Coronary artery (tissue), 2 donors: ENCODE measurements around the gene LSM7.

Experiments
- DNase-seq: peaks from one replicate; pipeline ENCODE4 v3.0.0-alpha.2; 2017; ENCODE audit warnings: low spot score
- H3K27ac ChIP-seq, 2 donors: fragments of 200-600 bp; sonication (generic); one replicate each; pipeline ENCODE4 v1.5.1; 2016 to 2019
- H3K4me3 ChIP-seq: fragments of 200-600 bp; sonication (generic); 2 replicates; pipeline ENCODE4 v1.5.1; 2016; ENCODE audit warnings: mild to moderate bottlenecking, moderate library complexity
- CTCF ChIP-seq: fragments of 200-600 bp; sonication (generic); IDR thresholded peaks from one replicate; pipeline ENCODE4 v1.5.1; 2019; ENCODE audit warnings: antibody characterized with exemption

LSM7 gene

GRCh38 chr19:2359992-2360685 is 31.8 kb upstream of the LSM7 start, which contains the start of gene TMPRSS9:
TSS of gene TMPRSS9 (plus strand) at chr19:2360265. CDS start at chr19:2389786, 29,521 bp downstream.
- TF ChIP-seq CTCF = no peak
- no peak within 1 kb of the TSS for H3K4me3 ChIP-seq
- no peak within 1 kb of the TSS for H3K27ac ChIP-seq
- no peak for DNase-seq

GRCh38 chr19:2358548-2359173 is 30.3 kb upstream of the LSM7 start:
- no peak for TF ChIP-seq CTCF
- DNase-seq = no peak
- Histone ChIP-seq H3K4me3 (no peak overlapping the region), H3K27ac (no peak overlapping the region)

DNA sequence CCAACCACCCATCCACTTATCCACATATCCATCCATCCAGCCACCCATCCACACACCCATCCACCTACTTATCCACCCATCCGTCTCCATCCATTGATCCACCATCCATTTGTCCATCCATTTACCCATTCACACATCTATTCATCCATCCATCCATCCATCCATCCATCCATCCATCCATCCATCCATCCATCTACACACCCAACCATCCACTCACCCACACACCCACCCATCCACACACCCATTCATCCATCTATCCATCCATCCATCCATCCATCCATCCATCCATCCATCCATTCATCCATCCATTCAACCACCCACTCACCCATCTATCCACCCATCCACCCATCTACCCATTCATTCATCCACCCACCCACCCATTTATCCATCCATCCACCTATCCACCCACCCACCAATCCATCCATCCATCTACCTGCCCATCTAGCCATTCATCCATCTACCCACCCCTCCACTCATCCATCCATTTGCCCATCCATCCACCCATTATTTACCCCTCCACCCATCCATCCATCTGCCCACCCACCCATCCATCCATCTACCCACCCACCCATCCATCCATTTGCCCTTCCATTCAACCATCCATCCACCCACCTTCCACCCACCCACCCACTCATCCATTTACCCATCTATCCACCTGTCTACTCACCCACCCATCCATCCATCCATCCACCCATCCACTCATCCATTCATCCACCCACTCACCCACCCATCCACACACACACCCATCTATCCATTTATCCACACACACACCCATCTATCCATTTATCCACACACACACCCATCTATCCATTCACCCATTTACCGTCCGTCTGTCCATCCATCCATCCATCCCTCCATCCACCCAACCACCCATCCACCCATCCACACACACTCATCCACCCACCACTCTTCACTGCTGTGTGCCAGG is 29.2 kb upstream of the LSM7 start:
- DNase-seq = no peak
- TF ChIP-seq CTCF = no peak
- no peak overlapping the region for H3K27ac ChIP-seq
- no peak overlapping the region for H3K4me3 ChIP-seq

DNA sequence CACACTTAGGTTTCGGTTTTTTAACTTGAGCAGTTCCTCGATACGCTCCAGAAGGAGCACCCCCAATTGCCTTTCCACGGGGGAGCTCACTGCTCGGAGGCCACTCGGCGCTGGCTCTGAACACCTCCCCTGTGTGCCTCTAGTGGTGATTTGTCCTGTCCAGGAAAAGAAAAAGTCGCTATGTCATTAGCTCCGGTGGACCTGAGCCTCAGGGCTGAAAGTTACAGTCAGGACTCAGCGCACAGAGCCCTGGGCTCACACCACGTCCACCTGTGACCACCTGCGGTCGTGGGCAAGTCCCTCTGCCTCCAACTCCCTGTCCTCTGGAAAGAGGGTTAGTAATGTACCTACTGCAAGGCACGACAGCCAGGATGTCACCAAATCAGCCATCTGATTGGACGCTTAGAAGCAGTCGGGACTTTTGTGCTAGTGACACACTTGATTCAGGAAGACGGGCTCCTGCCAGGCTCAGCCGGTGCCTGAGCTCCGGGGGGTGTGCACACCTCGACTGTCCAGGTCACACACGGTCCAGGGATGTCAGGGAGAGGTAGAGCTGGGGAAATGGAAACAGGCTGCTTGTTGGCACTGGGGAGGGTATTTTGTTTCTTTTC is 27.8 kb upstream of the LSM7 start:
- Histone ChIP-seq H3K4me3 (no peak overlapping the region), H3K27ac (no peak overlapping the region)
- no peak for TF ChIP-seq CTCF
- DNase-seq = no peak

- H3K27ac ChIP-seq = no peak overlapping the region
- TF ChIP-seq CTCF = no peak
- no peak for DNase-seq
- H3K4me3 ChIP-seq = no peak overlapping the region
Measured at GRCh38 chr19:2355168-2356035, 27.0 kb upstream of the LSM7 start.

DNA sequence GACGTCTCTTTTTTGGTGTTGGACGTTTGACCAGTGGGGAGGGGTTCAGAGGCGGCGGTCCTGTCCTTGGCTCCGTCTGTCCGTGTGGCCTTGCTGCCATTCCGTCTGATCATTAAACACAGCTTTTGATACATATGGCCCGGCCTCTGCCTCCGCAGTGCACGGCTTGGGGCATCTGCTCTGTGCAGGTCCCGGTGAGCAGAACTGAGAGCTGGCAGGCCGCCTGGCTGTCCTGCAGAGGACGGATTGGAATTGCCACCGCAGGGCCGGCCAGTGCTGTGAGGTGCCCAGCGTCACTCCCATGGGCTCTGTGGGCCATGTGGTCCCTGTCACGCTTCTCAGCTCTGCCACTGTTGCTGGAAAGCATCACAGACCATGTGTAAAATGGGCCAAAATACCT is 26.3 kb upstream of the LSM7 start:
- DNase-seq = no peak
- H3K4me3 ChIP-seq = no peak overlapping the region
- no peak for TF ChIP-seq CTCF

More for the DNA sequence above, 26.3 kb upstream of the LSM7 start:
- no peak overlapping the region for H3K27ac ChIP-seq
